Tibial nerve (tissue), 4 donors: ENCODE measurements around the gene DUOXA2. TPM values are rescaled to one million over a fixed set of nuclear protein-coding genes. Genes with fewer than 3 reads are reported as not detected.

ENCODE experiments used
- DNase-seq, 2 donors: peaks; one replicate each; pipeline ENCODE4 v3.0.0-alpha.2; 2019; ENCODE audit warnings: low spot score in 2 of 2
- H3K27ac ChIP-seq, 4 donors: fragments of 200-600 bp; sonication (generic) in 3 of 4; one replicate each; pipeline ENCODE4 v1.5.1; 2017 to 2019; ENCODE audit warnings: mild to moderate bottlenecking in 1 of 4
- H3K27me3 ChIP-seq, 2 donors: fragments of 200-600 bp; sonication (generic) in 1 of 2; one replicate each; pipeline versions ENCODE4 v1.5.1 to v1.6.0; 2017 to 2019
- H3K36me3 ChIP-seq, 3 donors: fragments of 200-600 bp; sonication (generic); one replicate each; pipeline ENCODE4 v1.5.1; 2018 to 2019
- H3K4me1 ChIP-seq, 4 donors: fragments of 200-600 bp; sonication (generic) in 3 of 4; one replicate each; pipeline ENCODE4 v1.5.1; 2017 to 2019
- H3K4me3 ChIP-seq, 4 donors: fragments of 200-600 bp; sonication (generic) in 3 of 4; one replicate each; pipeline ENCODE4 v1.5.1; 2017 to 2019; ENCODE audit warnings: mild to moderate bottlenecking in 1 of 4, moderate library complexity in 1 of 4
- H3K9me3 ChIP-seq, 4 donors: fragments of 200-600 bp; sonication (generic) in 3 of 4; one replicate each; pipeline ENCODE4 v1.5.1; 2017 to 2019
- EP300 ChIP-seq, 2 donors: sonication (generic); formaldehyde crosslinking; IDR thresholded peaks; one replicate each; pipeline ENCODE4 v1.6.1; 2017; ENCODE audit warnings: antibody characterized with exemption in 2 of 2, mild to moderate bottlenecking in 1 of 2
- POLR2A ChIP-seq, 2 donors: fragments of 450-650 bp; IDR thresholded peaks; one replicate each; pipeline ENCODE4 v1.6.1; 2017; ENCODE audit warnings: antibody characterized with exemption in 2 of 2, mild to moderate bottlenecking in 2 of 2, moderate library complexity in 2 of 2
- WGBS, 2 donors: methylation state at CpG; one replicate each; pipeline ENCODE4 v1.1.5; 2018; 5-methylcytosine and 5-hydroxymethylcytosine counted together
- total RNA-seq, 4 donors: library from RNA; depleted of rRNA; stranded (reverse); fragments of >200 nt; gene quantifications; one replicate each; pipeline ENCODE4 v1.1.0, GENCODE V29; 2016
- TF ChIP-seq, protein P1 (sequence below), 5 experiments: fragments of 200-600 bp in 3 of 5; fragments of 450-650 bp in 2 of 5; sonication (generic) in 3 of 5; IDR thresholded peaks; one replicate each; pipeline ENCODE4 v1.5.1; 2016 to 2019; ENCODE audit warnings: antibody characterized with exemption in 5 of 5, mild to moderate bottlenecking in 3 of 5, moderate library complexity in 2 of 5

DUOXA2 gene
- total RNA-seq, 4 donors from 2014 or later = not detected

DNA sequence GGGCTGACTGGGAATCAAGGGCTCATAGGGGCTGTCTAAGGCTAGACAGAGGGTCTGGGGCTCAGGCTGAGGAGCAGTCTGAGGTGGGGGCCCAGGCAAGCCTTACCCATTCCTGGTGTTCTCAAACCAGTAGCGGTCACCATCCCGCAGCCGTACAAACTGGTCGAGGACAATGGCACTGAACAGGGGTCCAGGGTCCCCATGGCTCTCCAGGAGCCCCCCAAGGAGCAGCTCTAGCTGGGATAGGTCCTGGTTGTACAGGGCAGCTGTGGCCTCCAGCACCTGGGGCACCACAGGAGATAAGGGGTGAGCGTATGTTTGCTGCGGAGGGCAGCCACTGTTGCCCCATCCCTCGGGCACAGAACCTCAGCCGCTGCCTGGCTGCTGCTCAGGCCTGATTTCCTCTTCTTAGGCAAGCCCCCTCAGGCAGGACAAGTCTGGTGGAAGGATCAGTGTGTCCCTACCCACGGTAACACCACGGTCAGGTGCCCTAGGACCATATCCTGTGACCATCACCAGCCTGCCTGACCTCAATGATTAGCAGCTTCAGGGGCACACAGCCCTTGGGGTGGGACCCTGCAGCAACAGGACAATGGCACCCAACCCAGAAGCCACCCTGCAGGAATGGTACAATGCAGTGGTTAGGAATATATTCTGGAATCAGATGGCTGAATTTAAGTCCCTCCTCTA is 6.0 kb upstream of the DUOXA2 start:
- whole genome bisulfite sequencing, 2 donors = 92 to 93% methylated on average over 6 to 10 of the region's 10 CpGs
- no peak for DNase-seq
- no peaks in the 10 kb centered on the region for H3K9me3 ChIP-seq
- no peak overlapping the region for H3K4me3 ChIP-seq
- H3K27me3 ChIP-seq = peaks cover 0 to 47% of the 10 kb centered on the region in 2 donors
- peaks cover 0 to 3% (median 0%) of the 10 kb centered on the region in 3 donors for H3K36me3 ChIP-seq
- no peak overlapping the region for H3K27ac ChIP-seq
- TF ChIP-seq POLR2A (IDR thresholded peaks at IDR 0.05) (no peak), EP300 (IDR thresholded peaks at IDR 0.05) (no peak)
- TF ChIP-seq, protein P1, sequence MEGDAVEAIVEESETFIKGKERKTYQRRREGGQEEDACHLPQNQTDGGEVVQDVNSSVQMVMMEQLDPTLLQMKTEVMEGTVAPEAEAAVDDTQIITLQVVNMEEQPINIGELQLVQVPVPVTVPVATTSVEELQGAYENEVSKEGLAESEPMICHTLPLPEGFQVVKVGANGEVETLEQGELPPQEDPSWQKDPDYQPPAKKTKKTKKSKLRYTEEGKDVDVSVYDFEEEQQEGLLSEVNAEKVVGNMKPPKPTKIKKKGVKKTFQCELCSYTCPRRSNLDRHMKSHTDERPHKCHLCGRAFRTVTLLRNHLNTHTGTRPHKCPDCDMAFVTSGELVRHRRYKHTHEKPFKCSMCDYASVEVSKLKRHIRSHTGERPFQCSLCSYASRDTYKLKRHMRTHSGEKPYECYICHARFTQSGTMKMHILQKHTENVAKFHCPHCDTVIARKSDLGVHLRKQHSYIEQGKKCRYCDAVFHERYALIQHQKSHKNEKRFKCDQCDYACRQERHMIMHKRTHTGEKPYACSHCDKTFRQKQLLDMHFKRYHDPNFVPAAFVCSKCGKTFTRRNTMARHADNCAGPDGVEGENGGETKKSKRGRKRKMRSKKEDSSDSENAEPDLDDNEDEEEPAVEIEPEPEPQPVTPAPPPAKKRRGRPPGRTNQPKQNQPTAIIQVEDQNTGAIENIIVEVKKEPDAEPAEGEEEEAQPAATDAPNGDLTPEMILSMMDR (IDR thresholded peaks at IDR 0.05) = no peak
- H3K4me1 ChIP-seq = peaks cover 0 to 18% (median 11%) of the 10 kb centered on the region in 4 donors

- TF ChIP-seq, protein P1 (IDR thresholded peaks at IDR 0.05) = no peak
- no peak for TF ChIP-seq POLR2A (IDR thresholded peaks at IDR 0.05)
- TF ChIP-seq EP300 (IDR thresholded peaks at IDR 0.05) = no peak
- peaks cover 0 to 69% of the 10 kb centered on the region in 2 donors for H3K27me3 ChIP-seq
- peaks cover 0 to 3% (median 0%) of the 10 kb centered on the region in 3 donors for H3K36me3 ChIP-seq
- WGBS, 2 donors = 31 to 49% methylated on average over 11 of the region's 11 CpGs
- H3K9me3 ChIP-seq = no peaks in the 10 kb centered on the region
- H3K4me1 ChIP-seq = peaks cover 0 to 32% (median 17%) of the 10 kb centered on the region in 4 donors
- no peak overlapping the region for H3K4me3 ChIP-seq
- no peak for DNase-seq
- H3K27ac ChIP-seq = no peak overlapping the region
Measured at GRCh38 chr15:45110256-45110820, 3.8 kb upstream of the DUOXA2 start.

DNA sequence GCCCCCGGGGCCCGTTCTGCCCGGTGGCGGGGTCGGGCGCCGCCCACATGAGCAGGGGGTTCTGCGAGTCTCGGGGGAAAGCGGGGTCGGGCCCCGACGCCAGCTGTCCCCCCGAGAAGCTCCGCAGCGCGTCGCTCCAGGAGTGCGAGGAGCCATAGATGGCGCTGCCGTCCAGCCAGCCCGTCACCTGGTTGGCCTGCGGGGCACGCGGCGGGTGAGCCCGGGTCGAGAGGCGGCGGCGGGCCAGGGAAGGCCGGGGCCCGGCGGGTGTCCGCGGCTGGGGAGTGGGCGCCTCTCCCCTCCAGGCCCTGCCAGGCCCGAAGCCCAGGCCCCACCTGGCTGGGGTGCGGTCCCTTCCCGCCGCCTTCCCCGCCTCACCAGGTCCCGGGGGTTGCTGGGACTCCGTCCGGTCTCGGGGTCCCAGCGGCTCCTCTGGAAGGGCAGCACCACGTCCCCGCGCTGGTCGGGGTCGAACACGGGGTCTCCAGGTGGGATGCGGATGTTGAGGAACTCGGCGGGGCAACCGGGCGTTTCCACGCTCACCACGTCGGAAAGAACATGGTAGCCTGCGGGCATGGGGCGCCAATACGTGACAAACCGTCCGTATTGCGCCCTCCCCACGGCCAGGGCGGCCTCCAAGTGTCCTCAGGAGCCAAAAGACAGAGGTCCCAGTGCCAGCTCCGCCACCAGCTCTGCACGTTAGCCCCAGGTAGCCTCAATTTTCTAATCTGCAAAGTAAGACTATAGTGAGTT is 2.6 kb upstream of the DUOXA2 start:
- Histone ChIP-seq H3K4me3 (no peak overlapping the region), H3K36me3 (no peaks in the 10 kb centered on the region), H3K9me3 (no peaks in the 10 kb centered on the region), H3K27ac (no peak overlapping the region), H3K4me1 (peaks cover 0 to 40% (median 20%) of the 10 kb centered on the region in 4 donors), H3K27me3 (peaks cover 2 to 82% of the 10 kb centered on the region in 2 donors)
- WGBS, 2 donors = 7% methylated on average over 24 to 51 of the region's 71 CpGs
- TF ChIP-seq, protein P1 (IDR thresholded peaks at IDR 0.05) = no peak
- TF ChIP-seq EP300 (IDR thresholded peaks at IDR 0.05) (no peak), POLR2A (IDR thresholded peaks at IDR 0.05) (no peak)
- DNase-seq = no peak

DNA sequence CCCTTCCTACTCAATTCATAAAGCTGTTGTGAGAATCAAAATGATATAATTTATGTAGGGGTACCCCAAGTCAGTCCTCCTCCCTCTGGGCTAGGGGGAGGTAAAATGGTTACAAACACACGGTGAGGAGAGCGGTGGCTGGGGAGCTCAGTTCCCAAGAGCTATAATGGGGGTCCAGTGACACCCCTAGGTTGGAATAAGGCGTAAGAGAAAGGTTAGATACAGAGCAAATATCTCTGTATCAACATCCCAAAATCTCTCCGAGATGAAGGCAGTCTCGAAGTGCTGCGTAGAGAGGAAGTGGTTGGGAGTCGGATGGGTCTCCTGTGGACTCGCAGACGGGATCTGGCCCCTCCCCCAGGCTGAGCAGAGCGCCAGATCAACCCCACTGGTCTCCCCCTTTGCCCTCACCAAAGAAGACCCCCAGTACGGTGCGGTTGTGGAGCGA is 2.0 kb upstream of the DUOXA2 start:
- 3 to 7% methylated on average over 12 to 13 of the region's 13 CpGs for WGBS, 2 donors
- Histone ChIP-seq H3K27ac (no peak overlapping the region), H3K4me3 (peak overlapping the region in 2 of 4 donors; percentile 8 to 17), H3K4me1 (peaks cover 0 to 46% (median 26%) of the 10 kb centered on the region in 4 donors), H3K9me3 (no peaks in the 10 kb centered on the region), H3K27me3 (peaks cover 5 to 88% of the 10 kb centered on the region in 2 donors), H3K36me3 (no peaks in the 10 kb centered on the region)
- TF ChIP-seq EP300 (IDR thresholded peaks at IDR 0.05) = no peak
- TF ChIP-seq, protein P1 (IDR thresholded peaks at IDR 0.05) = no peak
- TF ChIP-seq POLR2A (IDR thresholded peaks at IDR 0.05) = no peak
- no peak for DNase-seq
